GM12865 (cell line): ENCODE data around the gene GMCL2.

Experiments used
- DNase-seq: peaks from one replicate; pipeline ENCODE4 v3.0.0; 2010; ENCODE audit warnings: low read depth
- H3K4me3 ChIP-seq: 2 replicates; pipeline ENCODE4 v1.5.1; 2011; ENCODE audit warnings: mild to moderate bottlenecking, low read depth, low read length, control low read depth
- CTCF ChIP-seq: IDR thresholded peaks from 2 replicates; pipeline ENCODE4 v1.5.1; 2011; ENCODE audit warnings: low read length, control low read depth, low read depth, inconsistent platforms; ENCODE audit not compliant: insufficient read depth; ENCODE audit errors: missing control alignments

GMCL2 gene

GRCh38 chr5:178205749-178206047 is 18.5 kb upstream of the GMCL2 start:
- no peak for TF ChIP-seq CTCF

GRCh38 chr5:178204935-178205748 is 18.0 kb upstream of the GMCL2 start:
- DNase-seq: peak; percentile 89
- TF ChIP-seq CTCF: no peak
- peak overlapping the region; percentile 92 for H3K4me3 ChIP-seq

More at GRCh38 chr5:178205749-178206047, 18.5 kb upstream of the GMCL2 start:
- no peak for DNase-seq
- peak overlapping the region; percentile 92 for H3K4me3 ChIP-seq

GRCh38 chr5:178204182-178204934 is 17.2 kb upstream of the GMCL2 start, which contains the start of gene HNRNPAB:
TSS of gene HNRNPAB (plus strand) at chr5:178204533. CDS start at chr5:178204838, 305 bp downstream.
- H3K4me3 ChIP-seq: peak within 1 kb of the TSS; percentile 92
- TF ChIP-seq CTCF: no peak
- DNase-seq: peak; percentile 98

- peak overlapping the region; percentile 92 for H3K4me3 ChIP-seq
- no peak for DNase-seq
- no peak for TF ChIP-seq CTCF
Measured at GRCh38 chr5:178203670-178204181, 16.6 kb upstream of the GMCL2 start.

- no peak for TF ChIP-seq CTCF
- DNase-seq: no peak
- no peak overlapping the region for H3K4me3 ChIP-seq
Measured at GRCh38 chr5:178202541-178202940, 15.4 kb upstream of the GMCL2 start.

- no peak for TF ChIP-seq CTCF
- no peak for DNase-seq
- no peak overlapping the region for H3K4me3 ChIP-seq
Measured at GRCh38 chr5:178201927-178202235, 14.7 kb upstream of the GMCL2 start.
